Activated naive CD8-positive, alpha-beta T cell (primary cell): ENCODE measurements around the gene CDC16.

Experiments used
- H3K27ac Mint-ChIP-seq: one replicate; pipeline ENCODE4 v1.8.0; 2021; ENCODE audit warnings: mixed read lengths
- H3K27me3 Mint-ChIP-seq: one replicate; pipeline ENCODE4 v1.8.0; 2021; ENCODE audit warnings: mixed read lengths
- H3K36me3 Mint-ChIP-seq: one replicate; pipeline ENCODE4 v1.8.0; 2021; ENCODE audit warnings: mixed read lengths
- H3K4me1 Mint-ChIP-seq: one replicate; pipeline ENCODE4 v1.8.0; 2021; ENCODE audit warnings: low read depth, mixed read lengths
- H3K4me3 Mint-ChIP-seq: one replicate; pipeline ENCODE4 v1.8.0; 2021; ENCODE audit warnings: mild to moderate bottlenecking, mixed read lengths
- H3K9me3 Mint-ChIP-seq: one replicate; pipeline ENCODE4 v1.8.0; 2021; ENCODE audit warnings: low read depth, mixed read lengths

The CDC16 gene

DNA sequence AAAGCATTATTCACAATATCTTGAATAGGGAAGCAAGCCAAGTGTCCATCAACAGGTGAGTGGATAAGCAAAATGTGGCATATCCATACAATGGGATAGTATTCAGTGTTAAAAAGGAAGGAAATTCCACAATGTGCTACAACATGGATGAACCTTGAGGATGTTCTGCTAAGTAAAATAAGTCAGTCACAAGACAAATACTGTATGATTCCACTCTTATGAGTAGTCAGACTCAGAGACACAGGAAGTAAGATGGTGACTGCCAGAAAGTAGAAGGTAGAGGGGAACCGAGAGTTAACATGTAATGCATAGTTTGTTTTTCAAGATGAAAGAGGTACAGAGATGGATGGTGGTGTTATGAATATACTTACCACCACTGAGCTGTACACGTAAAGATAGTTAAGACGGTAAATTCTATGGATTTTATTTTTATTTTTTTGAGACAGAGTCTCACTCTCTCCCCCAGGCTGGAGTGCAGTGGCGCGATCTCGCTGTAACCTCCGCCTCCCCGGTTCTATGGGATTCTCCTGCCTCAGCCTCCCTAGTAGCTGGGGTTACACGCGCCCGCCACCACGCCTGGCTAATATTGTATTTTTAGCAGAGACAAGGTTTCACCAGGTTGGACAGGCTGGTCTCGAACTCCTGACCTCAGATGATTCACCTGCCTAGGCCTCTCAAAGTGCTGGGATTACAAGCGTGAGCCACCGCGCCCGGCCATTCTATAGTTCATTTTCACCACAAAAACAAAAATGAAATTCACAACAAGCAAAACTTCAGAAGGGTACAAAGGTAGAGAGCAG is 78.6 kb downstream of the CDC16 start:
- no peaks in the 10 kb centered on the region for H3K9me3 Mint-ChIP-seq

GRCh38 chr13:114314074-114314912 is 79.6 kb downstream of the CDC16 start, which contains the start of gene CHAMP1:
TSS of gene CHAMP1 (plus strand) at chr13:114314503. CDS start at chr13:114323843, 9,340 bp downstream.
- H3K4me3 Mint-ChIP-seq, result peak within 1 kb of the TSS; percentile 94
- no peaks in the 10 kb centered on the region for H3K27me3 Mint-ChIP-seq
- H3K4me1 Mint-ChIP-seq, result peaks cover 51% of the 10 kb centered on the region
- peak within 1 kb of the TSS; percentile 96 for H3K27ac Mint-ChIP-seq
- peaks cover 3% of the 10 kb centered on the region for H3K36me3 Mint-ChIP-seq
- no peaks in the 10 kb centered on the region for H3K9me3 Mint-ChIP-seq

More for the DNA sequence above, 78.6 kb downstream of the CDC16 start:
- H3K27me3 Mint-ChIP-seq, result no peaks in the 10 kb centered on the region
- H3K27ac Mint-ChIP-seq, result peak overlapping the region; percentile 96
- H3K4me1 Mint-ChIP-seq, result peaks cover 41% of the 10 kb centered on the region
- peaks cover 3% of the 10 kb centered on the region for H3K36me3 Mint-ChIP-seq
- peak overlapping the region; percentile 94 for H3K4me3 Mint-ChIP-seq

DNA sequence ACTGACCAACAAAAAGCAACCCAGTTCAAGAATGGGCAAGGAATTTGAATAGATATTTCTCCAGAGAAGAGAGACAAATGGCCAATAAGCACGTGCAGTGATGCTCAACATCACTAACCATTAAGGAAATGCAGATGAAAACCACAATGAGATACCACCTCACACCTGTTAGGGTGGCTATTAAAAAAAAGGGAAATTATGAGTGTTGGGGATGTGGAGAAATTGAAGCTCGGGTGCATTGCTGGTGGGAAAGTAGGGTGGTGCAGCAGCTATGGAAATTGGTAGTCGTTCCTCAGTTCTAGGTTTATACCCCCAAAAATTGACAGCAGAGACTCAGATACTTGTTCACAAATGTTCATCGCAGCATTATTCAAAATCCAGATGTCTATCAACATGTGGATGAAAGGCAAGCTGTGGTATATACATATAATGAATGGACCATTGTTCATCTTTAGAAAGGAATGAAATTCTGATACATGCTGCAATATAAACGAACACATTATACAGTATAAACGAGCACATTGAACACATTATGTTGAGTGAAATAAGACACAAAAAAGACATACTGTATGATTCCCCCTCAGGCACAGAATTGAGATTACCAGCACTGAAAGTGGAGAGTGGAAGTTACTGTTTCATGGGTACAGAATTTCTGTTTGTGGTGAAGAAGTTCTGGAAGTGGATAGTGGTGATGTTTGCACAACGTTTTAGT is 80.5 kb downstream of the CDC16 start:
- peak overlapping the region; percentile 91 for H3K4me3 Mint-ChIP-seq
- no peaks in the 10 kb centered on the region for H3K9me3 Mint-ChIP-seq
- H3K36me3 Mint-ChIP-seq, result peaks cover 9% of the 10 kb centered on the region
- H3K4me1 Mint-ChIP-seq, result peaks cover 60% of the 10 kb centered on the region
- H3K27ac Mint-ChIP-seq, result peak overlapping the region; percentile 93
- H3K27me3 Mint-ChIP-seq, result no peaks in the 10 kb centered on the region

DNA sequence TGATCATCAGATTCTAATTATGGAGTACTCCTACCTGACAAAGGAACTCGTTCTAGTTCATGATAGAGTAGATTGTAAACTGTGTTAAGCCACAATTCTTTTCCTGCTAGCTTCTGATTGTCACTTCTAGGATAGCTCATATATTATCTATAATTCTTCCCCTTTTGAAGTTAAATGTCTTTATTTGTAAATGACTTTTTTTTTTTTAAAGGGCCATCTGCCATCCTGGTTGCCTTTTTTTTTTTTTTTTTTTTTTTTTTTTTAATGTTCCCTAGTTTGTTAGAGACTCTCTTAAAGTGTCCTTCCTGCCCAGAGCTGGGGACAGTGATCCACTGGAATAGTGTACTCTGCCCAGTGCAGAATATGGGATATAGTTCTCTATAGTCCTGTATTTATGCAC is 83.9 kb downstream of the CDC16 start:
- Mint-ChIP-seq H3K27ac (peak overlapping the region; percentile 61), H3K9me3 (no peaks in the 10 kb centered on the region), H3K27me3 (no peaks in the 10 kb centered on the region), H3K36me3 (peaks cover 15% of the 10 kb centered on the region), H3K4me1 (peaks cover 52% of the 10 kb centered on the region), H3K4me3 (no peak overlapping the region)

DNA sequence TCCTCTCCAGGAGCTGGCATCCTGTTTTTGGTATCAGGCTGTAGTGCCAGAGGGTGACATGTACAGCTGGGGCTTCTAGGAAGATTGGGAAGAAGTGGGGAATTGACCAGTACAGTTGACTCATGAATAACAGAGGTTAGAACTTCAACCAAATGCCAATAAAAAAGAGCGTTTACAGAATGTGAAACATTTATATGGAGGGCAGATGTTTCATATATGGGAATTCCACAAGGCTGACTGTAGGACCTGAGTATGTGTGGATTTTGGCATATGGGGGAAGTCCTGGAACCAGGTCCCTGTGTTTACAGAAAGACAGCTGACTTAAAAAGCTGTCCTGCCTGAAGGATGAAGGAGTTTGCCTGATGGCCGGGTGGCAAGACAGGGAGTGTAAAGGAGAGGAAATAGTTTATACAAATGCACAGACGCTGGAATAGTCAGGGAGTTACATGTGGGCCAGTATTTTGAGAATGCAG is 84.8 kb downstream of the CDC16 start:
- Mint-ChIP-seq H3K27ac (peak overlapping the region; percentile 61), H3K4me1 (peaks cover 51% of the 10 kb centered on the region), H3K9me3 (no peaks in the 10 kb centered on the region), H3K36me3 (peaks cover 20% of the 10 kb centered on the region), H3K27me3 (no peaks in the 10 kb centered on the region), H3K4me3 (no peak overlapping the region)

DNA sequence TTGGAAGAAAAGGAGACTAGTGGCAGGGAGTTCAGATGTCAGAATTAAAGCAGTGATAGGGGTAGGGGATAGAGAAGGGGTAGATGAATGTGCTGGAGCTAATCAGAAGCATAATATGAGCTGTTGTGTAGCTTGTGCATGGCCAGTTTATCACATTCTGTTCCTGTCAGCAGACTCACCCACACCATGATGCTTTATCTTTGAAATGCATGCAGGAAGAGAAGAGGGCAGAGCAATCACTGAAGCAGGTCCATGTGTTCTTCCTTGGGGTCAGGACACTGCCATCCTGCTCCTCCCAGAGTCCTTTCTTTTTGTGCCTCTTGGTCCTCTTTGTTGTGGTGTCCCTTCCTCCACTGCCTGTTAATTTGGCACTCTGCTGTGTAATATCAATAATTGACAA is 85.4 kb downstream of the CDC16 start:
- Mint-ChIP-seq H3K36me3 (peaks cover 20% of the 10 kb centered on the region), H3K27ac (peak overlapping the region; percentile 61)

DNA sequence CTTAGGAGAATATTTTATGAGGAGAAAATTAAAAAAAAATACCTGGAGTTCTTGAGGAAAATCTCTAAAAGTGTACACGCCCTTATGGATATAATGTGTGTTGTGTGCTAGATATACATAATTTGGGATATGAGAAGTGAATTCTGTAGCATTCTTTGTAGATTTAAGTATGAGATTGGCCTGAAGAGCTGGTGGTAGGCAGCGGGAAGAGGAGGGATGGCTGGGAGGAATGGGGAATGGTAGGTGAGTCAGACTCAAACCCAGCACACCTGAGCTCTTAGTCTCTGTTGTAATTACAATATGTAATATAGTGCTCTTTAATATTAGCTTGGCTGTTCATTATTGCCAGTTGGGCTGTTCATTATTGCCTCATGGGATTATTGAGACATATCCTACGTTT is 86.6 kb downstream of the CDC16 start:
- Mint-ChIP-seq H3K4me3 (no peak overlapping the region), H3K27me3 (no peaks in the 10 kb centered on the region)

More for the DNA sequence above, 85.4 kb downstream of the CDC16 start:
- H3K4me3 Mint-ChIP-seq, result no peak overlapping the region
- H3K9me3 Mint-ChIP-seq, result no peaks in the 10 kb centered on the region
- H3K27me3 Mint-ChIP-seq, result no peaks in the 10 kb centered on the region
- H3K4me1 Mint-ChIP-seq, result peaks cover 48% of the 10 kb centered on the region

More for the DNA sequence above, 86.6 kb downstream of the CDC16 start:
- H3K27ac Mint-ChIP-seq, result no peak overlapping the region
- H3K36me3 Mint-ChIP-seq, result peaks cover 22% of the 10 kb centered on the region
- no peaks in the 10 kb centered on the region for H3K9me3 Mint-ChIP-seq
- H3K4me1 Mint-ChIP-seq, result peaks cover 48% of the 10 kb centered on the region
